ENCODE data around the gene GLO1.
A peak's percentile ranks its signal among the peaks of the same experiment; 100 is the strongest.

Gene GLO1

GRCh38 chr6:38658418-38659167 lies 44.4 kb downstream of the GLO1 start:
- DNase-seq (ENCODE audit: low spot score), result no peak

DNA sequence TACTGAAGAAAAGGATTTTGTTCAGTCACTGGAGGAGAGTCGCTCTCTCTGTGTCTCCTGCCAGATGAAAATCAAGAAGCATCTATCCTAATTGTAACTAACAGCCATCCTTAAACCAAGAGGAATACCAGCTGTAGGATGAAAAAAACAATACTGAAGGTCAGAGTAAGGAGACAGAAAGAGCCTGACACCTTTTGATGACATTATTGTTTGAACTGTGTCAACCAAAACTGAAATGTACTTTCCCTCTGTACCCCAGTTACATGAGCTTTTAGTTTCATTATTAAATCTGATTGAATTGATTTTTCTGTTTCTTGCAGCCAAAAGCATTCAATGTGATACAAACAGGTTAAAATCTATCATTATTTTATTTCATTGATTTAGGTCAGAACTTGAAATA lies 46.0 kb downstream of the GLO1 start:
- no peak for DNase-seq (ENCODE audit: low spot score)

DNA sequence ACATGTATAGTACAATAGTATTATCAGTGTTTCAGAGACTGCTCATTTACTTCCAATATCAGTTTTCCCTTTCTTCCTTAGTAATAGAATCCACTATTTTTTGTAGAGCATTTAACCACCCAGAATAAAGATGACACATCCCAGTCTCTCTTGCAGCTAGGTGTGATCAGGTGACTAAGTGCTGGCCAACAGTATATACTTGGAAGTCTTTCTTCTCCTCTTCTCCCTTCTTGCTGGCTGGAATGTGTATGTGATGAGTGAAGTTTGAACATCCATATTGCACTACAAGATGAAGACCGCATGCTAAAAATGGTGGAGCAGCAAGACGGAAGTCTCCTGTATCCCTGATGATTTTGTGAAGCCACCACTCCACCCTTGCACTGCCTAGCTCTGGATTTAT lies 48.7 kb downstream of the GLO1 start:
- DNase-seq (ENCODE audit: low spot score), result no peak

DNA sequence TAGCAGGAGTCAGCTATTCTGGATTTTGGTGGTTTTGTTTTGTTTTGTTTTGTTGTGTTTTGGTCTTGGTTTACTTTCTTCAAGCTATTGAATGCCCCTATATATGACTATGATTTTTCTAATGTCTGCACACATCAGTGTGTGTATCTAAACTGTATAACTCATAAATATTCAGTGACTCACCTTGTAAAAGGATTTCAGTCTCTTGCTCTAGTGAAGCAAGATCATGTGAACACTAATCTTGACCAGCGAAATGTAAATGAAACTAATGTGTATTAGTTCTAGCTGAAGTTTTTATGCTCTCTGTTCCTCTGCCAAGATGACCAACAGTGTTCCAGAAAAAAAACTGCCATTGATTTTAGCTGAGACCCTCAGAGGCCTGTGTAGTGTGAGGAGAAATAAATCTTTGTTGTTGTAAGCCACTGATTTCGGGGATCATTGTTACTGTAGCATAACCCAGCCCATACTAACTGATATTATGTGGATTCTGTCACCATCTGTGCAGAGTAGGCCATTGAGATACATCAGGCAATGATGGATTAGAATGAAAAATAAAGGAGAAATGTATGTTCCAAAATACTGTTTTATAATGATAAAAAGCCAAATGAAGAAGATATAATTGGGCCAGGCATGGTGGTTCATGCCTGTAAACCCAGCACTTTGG lies 51.7 kb downstream of the GLO1 start:
- no peak for DNase-seq (ENCODE audit: low spot score)

GRCh38 chr6:38650207-38650752 lies 52.7 kb downstream of the GLO1 start:
- DNase-seq (ENCODE audit: low spot score), result no peak

- no peak for DNase-seq (ENCODE audit: low spot score)
These were observed 53.2 kb downstream of the GLO1 start for GRCh38 chr6:38649744-38650143.

DNA sequence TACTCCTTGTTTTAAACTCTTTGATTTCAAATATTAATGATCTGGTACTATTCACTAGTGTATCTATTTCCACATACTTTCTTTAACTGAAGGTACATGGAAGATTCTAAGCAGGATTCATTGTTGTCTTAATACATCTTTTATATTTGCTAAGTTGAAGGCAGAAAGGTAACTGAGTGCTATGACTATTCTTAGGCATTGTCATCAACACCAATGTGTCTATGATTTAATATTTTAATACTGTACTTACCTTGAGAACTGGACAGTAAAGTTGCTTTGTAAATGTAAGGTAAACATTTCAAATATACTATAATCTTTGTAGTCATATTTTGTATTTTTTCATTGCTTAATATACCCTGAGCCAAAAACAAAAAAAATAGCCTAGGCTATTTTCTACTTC lies 54.3 kb downstream of the GLO1 start:
- no peak for DNase-seq (ENCODE audit: low spot score)

DNA sequence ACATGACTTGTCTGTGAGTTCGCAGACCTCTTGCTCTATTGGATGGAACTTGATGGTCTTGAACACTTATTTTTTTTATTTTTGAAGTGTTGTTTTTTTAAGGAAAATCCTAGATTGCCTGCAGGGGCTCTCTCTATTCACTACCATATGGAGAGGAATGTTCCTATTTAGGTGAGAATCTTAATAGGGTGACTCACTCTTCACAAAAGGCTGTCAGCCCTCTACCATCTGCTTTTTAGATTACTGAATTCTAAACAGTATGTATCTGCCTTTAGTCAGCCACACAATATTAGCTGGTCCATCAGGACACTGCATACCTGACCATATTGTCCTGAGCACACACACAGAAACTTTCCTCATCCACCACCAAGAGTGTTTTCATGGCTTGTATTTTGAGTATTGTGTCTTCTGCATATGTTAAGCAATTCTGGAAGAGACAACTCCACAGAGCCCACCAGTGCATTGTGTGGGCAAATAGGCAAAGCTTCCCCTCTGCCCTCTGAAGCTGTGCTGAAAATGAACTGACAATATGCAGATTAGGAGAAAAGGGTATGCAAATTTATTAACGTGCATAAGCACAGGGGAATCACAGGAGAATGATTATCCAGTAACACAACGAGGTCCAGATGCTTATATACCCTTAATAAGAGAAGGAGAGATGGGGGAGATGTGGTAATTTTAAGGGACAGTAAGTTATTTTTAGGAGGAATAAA lies 56.6 kb downstream of the GLO1 start:
- no peak for DNase-seq (ENCODE audit: low spot score)

DNA sequence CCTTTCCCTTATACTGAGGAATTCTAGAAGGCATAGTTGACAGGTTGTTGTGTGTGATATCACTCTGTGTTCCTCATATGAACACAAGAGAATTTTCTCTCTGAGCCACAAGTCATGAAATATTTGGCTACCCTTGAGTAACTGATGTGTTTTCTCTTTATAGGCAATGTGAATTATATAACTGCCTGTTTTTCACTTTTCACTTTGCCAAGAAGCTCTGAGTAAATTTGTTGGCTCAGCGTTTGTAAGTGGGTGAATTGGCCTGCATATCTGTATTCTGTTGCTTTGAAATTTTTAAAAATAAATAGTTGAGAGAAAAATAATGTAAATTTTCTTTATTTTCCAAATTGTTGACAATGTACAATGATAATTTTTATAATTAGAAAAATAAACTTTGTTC lies 58.0 kb downstream of the GLO1 start:
- DNase-seq (ENCODE audit: low spot score), result no peak

GRCh38 chr6:38640216-38640909 lies 62.6 kb downstream of the GLO1 start:
- DNase-seq (ENCODE audit: low spot score), result no peak

DNA sequence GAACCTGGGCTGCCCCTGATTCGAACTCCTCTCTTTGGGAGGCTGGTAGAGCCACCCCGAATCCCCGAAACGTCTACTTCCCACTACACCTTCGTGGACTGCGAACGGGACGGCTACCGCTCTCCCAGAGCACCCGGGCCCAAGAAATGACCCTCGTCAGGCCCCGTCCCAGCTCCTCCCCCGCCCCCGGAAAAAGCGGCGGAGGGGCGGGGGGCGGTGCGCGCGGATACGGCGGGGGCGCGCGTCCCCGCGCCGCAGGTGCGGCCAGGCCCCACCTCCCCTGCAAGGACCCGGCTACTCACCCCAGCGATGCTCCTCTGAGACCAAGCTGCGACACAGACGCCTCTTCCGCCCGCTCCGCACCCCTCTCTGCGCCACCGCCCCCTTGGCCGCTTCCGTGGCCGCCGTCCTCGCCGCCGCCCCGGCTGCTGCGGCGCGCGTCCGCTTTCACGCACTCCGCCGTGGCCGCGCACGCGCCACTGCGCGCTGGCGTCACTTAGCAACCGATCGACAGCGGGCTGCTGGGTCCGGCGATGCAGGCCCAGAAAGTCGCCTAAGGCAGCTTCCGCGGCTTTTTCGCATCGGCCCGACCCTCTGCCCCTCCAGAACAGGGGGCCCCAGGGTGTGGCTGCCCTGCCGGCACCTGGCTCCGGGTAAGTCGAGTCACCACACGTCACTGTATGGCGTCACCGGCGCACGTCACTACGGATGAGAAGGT lies 63.3 kb downstream of the GLO1 start, which contains the start of gene BTBD9:
Gene BTBD9, minus strand, starts transcription at position 432 of the 718 bp plus-strand sequence.
- DNase-seq (ENCODE audit: low spot score), result peak; percentile 59

DNA sequence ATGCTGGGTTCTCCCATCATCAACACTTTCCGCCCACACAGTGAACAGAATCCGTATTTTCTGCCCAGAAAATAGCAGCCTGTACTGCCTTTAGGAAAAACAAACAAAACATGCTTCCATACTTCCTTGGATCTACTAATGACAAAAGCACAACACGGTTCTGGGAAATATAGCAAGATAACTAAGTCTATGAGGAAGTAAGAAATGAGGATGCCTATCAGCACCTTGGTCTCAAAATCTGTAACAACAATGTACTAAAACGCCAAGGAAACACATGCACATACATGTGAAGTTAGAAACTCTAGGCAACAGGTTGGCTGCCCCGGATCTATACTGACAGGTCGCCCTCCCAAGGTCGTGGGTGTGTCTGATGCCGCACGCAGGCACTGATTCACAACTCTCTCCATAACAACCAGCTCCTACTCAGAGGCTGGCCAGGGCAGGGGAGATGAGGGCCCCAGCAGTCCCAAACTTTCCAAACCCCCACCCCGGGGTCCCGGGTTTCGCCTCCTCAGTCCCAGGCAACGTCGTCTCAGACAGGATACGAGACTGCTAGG lies 63.9 kb downstream of the GLO1 start:
- peak; percentile 59 for DNase-seq (ENCODE audit: low spot score)

DNA sequence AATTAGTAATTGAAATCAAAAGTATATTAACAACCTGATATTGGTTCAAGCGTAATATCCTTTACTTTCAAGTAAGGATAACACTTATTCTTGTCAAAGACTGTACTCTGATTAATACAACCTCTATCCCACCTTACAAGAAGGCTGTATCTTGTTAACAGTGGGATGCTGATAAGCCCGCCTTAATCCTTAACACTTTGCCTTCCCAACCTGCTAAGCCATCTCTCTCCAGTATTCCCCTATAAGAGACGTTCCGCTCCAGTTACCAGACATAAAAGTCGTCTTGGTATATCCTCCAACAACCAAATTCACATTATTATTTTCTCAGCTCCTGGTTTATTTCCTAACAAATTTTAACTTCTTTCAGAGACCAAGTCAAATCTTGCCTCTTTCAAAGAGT lies 65.2 kb downstream of the GLO1 start:
- DNase-seq (ENCODE audit: low spot score), result no peak

DNA sequence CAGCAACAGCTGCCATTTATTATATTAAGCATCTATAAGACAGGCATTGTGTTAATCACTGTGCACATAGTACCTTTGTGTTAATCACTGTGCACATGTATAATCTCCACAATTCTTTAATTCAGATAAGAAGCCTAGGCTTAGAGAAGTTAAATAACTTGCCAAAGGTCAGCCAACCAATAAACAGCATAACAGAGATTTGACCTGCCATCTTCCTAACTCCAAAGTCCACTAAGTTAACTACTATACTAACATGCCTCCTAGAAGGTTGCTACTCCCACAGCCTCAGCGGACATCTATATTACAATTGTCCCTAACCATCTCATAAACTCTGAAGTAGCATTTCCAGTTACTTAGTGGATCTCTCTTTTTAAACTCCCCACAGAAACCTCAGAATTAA lies 66.9 kb downstream of the GLO1 start:
- DNase-seq (ENCODE audit: low spot score), result no peak

GRCh38 chr6:38634518-38634917 lies 68.4 kb downstream of the GLO1 start:
- peak; percentile 43 for DNase-seq (ENCODE audit: low spot score)

GRCh38 chr6:38632490-38632889 lies 70.5 kb downstream of the GLO1 start:
- DNase-seq (ENCODE audit: low spot score), result no peak

- peak; percentile 29 for DNase-seq (ENCODE audit: low spot score)
These were observed 71.7 kb downstream of the GLO1 start for GRCh38 chr6:38631186-38631783.

All from SW480 (cell line).